Activated naive CD4-positive, alpha-beta T cell treated with anti-CD3 and anti-CD28 coated beads, Interleukin-2, amount 50 U/mL, for 24 hours (primary cell): ENCODE results near the gene PRKCZ.
A peak's percentile ranks its signal among the peaks of the same experiment; 100 is the strongest.

Source experiments
- H3K27ac Mint-ChIP-seq: one replicate; pipeline ENCODE4 v1.8.0; 2021; ENCODE audit warnings: mild to moderate bottlenecking, mixed read lengths
- H3K27me3 Mint-ChIP-seq: one replicate; pipeline ENCODE4 v1.8.0; 2021; ENCODE audit warnings: mixed read lengths
- H3K36me3 Mint-ChIP-seq: one replicate; pipeline ENCODE4 v1.8.0; 2021; ENCODE audit warnings: mixed read lengths
- H3K4me1 Mint-ChIP-seq: one replicate; pipeline ENCODE4 v1.8.0; 2021; ENCODE audit warnings: mixed read lengths
- H3K4me3 Mint-ChIP-seq: one replicate; pipeline ENCODE4 v1.8.0; 2021; ENCODE audit warnings: mild to moderate bottlenecking, mixed read lengths
- H3K9me3 Mint-ChIP-seq: one replicate; pipeline ENCODE4 v1.8.0; 2021; ENCODE audit warnings: mixed read lengths

PRKCZ gene

DNA sequence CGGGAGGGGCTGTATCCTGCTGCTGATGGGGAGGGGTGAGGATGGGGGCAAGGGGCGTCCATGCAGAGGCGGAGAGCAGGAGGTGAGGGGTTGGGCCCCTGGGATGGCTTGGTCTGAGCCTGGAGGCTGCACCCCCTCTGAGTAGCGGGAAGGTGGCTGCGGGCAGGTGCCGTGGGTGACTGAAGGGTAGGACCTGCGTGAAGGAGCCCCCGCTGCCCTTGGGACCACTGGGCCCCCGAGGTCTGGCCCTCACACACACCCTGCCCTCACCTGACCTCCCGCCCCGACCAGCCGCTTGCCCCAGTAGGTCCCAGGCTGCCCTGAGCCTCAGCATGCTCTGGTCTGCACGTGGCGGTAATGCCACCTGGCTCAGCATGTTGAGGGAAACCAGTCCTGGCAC is 165.1 kb downstream of the PRKCZ start:
- no peaks in the 10 kb centered on the region for H3K4me1 Mint-ChIP-seq
- no peak overlapping the region for H3K4me3 Mint-ChIP-seq
- H3K27me3 Mint-ChIP-seq: no peaks in the 10 kb centered on the region
- no peaks in the 10 kb centered on the region for H3K9me3 Mint-ChIP-seq
- H3K27ac Mint-ChIP-seq: no peak overlapping the region
- no peaks in the 10 kb centered on the region for H3K36me3 Mint-ChIP-seq

DNA sequence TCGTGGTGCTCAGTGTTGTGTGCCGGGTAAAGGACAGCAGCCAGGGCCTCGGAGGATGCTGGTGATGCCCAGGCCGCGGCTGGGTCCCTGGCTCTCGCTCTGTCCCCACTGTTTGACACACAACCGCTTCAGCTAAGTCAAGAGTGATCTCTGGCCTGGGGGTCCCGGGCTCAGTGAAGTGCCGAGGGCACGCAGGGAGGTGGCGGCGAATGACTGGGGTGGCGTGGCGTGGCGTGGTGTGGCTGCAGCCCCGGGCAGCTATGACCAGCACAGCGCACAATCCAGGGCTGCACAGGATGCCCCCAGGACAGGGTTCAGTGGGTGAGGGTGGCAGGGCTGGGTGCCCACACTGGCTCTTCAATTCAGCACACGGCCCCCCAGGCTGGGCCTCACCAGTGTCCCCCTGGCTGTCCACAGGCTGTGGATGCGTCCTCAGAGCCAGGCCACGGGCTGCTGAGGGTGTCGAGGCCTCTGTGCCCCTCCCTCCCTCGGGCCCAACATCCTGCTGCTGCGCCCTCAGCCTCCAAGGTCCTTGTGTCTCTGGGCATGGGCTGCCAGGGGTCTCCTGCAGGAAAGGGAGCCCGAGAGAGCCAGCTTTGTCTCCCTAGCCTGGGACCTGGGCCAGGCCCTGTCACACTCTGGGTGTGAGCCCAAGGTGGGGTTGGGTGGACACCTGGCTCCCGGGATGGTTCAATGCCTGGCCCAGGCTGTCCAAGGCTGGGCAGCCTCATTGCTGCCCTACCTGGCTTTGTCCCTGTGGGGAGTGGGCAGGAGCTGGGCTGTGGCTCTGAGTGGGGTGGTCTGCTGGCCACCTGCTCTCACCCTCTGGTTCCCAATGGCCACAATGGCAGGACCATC is 165.9 kb downstream of the PRKCZ start:
- Mint-ChIP-seq H3K36me3 (no peaks in the 10 kb centered on the region), H3K4me1 (no peaks in the 10 kb centered on the region)

DNA sequence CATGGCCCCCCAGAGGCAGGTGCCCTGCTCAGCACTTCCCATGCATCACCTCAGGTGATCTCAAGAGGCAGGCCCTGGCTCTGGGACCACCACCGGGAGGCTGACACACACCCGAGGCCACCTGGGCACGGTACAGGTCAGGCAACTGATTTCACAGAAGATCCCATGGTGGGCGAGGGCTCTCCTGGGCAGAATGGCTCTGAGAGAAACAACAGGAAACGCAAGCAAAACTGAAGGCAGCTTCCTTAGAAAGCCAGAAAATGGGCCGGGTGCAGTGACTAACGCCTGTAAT is 166.5 kb downstream of the PRKCZ start:
- no peak overlapping the region for H3K4me3 Mint-ChIP-seq
- H3K36me3 Mint-ChIP-seq: no peaks in the 10 kb centered on the region
- H3K27ac Mint-ChIP-seq: no peak overlapping the region
- H3K27me3 Mint-ChIP-seq: no peaks in the 10 kb centered on the region
- H3K4me1 Mint-ChIP-seq: no peaks in the 10 kb centered on the region
- no peaks in the 10 kb centered on the region for H3K9me3 Mint-ChIP-seq

More for the DNA sequence above, 165.9 kb downstream of the PRKCZ start:
- no peak overlapping the region for H3K4me3 Mint-ChIP-seq
- H3K27ac Mint-ChIP-seq: no peak overlapping the region
- H3K9me3 Mint-ChIP-seq: no peaks in the 10 kb centered on the region
- H3K27me3 Mint-ChIP-seq: no peaks in the 10 kb centered on the region

DNA sequence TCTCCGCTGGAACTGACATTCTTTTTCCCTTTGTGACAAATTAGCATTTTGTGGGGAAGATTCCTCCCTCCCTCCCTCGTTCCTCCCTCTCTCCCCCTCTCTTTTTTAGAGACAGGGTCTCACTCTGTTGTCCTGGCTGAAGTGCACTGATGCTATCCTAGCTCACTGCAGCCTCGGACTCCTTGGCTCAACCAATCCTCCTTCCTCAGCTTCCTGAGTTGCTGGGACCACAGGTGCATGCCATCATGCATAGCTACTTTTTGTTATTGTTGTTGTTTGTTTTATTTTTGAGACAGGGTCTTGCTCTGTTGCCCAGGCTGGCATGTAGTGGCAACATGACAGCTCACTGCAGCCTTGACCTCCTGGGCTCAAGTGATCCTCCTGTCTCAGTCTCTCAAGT is 171.1 kb downstream of the PRKCZ start:
- no peaks in the 10 kb centered on the region for H3K9me3 Mint-ChIP-seq
- no peak overlapping the region for H3K27ac Mint-ChIP-seq

DNA sequence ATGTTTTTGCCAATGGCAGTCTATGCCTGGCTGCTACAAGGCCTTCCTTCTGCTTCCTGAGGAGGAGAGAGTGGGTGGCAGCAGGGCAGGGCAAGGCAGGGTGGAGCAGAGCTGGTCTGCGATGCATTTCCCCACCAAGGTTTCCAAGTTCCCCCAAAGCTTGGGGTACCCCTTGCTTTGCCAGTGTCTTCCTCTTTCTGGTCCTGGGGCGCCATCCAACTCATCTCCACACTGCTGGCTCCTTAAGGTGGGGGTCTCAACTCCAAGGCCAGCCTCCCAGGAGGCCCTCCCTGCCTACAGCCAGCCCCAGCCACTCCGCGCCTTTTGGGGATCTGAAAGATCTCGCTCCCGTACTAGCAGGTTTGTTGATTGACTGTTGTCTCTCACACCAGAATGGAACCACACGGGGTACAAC is 174.0 kb downstream of the PRKCZ start:
- H3K36me3 Mint-ChIP-seq: no peaks in the 10 kb centered on the region

More for the DNA sequence above, 171.1 kb downstream of the PRKCZ start:
- no peaks in the 10 kb centered on the region for H3K36me3 Mint-ChIP-seq
- peaks cover 2% of the 10 kb centered on the region for H3K4me1 Mint-ChIP-seq
- H3K4me3 Mint-ChIP-seq: no peak overlapping the region
- no peaks in the 10 kb centered on the region for H3K27me3 Mint-ChIP-seq

DNA sequence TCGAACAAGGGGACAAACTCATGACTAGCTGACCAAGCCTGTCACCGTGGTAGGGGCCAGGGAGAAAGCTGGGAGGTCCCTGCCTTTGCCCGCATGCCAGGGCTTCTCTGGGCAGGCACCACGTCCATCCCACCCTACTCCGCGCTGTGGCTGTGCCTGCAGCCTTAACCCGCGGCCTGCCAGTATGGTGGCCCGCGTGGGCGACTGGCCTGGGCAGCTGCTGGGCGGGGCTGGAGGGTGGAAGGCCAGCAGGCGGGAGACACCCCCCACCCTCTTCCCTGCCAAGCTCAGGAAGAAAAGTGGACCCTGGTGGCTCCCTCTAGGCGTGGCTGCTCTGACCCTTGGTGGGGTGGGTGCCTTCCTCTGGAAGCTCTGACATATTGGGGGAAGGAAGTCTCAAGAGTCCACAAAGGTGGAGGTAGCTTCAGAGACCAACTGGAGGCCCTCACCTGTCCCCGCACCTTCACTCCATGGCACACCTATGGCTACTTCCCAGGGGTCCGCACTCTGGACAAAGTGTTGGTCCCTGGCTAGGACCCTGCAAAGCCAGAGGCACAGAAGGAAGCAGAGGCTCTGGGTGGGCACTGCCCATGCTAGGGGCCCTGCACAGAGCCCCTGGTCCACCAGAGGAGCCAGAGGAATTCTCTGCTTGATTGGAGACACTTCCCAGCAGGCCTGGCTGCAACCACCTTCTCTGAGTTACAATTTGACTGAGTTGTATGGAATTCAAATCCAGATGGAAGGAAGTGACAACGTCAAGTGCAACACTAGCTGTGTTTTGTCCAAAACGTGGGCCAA is 174.6 kb downstream of the PRKCZ start:
- Mint-ChIP-seq H3K4me1 (peaks cover 4% of the 10 kb centered on the region), H3K27me3 (no peaks in the 10 kb centered on the region), H3K4me3 (no peak overlapping the region), H3K36me3 (no peaks in the 10 kb centered on the region), H3K9me3 (no peaks in the 10 kb centered on the region), H3K27ac (peak overlapping the region; percentile 23)

More for the DNA sequence above, 174.0 kb downstream of the PRKCZ start:
- Mint-ChIP-seq H3K27ac (peak overlapping the region; percentile 23), H3K4me1 (peaks cover 4% of the 10 kb centered on the region), H3K9me3 (no peaks in the 10 kb centered on the region), H3K27me3 (no peaks in the 10 kb centered on the region), H3K4me3 (no peak overlapping the region)

DNA sequence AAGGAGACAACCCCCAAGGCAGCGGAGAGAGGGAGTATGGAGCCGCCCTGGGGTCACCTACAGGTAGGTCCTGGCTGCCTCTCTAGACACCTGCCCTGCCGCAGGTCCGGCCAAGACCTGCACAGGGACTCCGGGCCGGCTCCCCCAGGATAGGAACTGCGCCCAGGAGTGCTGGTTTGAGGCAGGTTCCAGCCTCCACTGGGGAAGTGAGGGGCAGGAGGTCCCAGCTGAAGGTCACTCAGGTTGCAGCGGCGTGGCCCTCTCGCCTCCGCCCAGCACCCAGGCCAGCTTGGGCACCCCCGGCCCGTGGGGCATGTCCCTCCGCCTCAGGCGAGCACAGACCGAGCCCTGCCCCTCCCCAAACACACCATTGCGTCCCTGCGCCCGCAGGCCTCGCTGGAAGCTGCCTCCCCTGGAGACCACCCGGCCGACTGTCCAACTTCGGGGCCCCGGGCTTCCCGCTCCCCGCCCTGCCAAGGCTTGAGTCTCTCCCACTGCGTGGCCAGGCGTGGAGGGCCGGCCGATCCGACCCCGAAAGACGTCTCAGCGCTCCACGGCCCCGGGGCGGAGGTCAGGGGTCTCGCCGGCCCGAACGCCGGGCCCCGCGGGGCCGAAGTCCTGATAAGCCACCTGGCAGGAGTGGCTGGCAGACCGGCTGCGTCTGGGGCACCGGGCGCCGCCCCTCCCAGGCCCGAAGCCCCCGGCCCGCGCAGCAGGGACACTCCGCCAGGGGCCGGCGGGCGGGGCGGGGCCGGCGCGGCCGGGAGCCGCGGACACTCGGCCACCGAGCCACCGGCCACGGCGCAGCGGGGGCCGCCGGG is 176.5 kb downstream of the PRKCZ start:
- Mint-ChIP-seq H3K4me1 (peaks cover 15% of the 10 kb centered on the region), H3K9me3 (no peaks in the 10 kb centered on the region), H3K36me3 (peaks cover 2% of the 10 kb centered on the region), H3K27ac (peak overlapping the region; percentile 98), H3K4me3 (peak overlapping the region; percentile 87), H3K27me3 (no peaks in the 10 kb centered on the region)

DNA sequence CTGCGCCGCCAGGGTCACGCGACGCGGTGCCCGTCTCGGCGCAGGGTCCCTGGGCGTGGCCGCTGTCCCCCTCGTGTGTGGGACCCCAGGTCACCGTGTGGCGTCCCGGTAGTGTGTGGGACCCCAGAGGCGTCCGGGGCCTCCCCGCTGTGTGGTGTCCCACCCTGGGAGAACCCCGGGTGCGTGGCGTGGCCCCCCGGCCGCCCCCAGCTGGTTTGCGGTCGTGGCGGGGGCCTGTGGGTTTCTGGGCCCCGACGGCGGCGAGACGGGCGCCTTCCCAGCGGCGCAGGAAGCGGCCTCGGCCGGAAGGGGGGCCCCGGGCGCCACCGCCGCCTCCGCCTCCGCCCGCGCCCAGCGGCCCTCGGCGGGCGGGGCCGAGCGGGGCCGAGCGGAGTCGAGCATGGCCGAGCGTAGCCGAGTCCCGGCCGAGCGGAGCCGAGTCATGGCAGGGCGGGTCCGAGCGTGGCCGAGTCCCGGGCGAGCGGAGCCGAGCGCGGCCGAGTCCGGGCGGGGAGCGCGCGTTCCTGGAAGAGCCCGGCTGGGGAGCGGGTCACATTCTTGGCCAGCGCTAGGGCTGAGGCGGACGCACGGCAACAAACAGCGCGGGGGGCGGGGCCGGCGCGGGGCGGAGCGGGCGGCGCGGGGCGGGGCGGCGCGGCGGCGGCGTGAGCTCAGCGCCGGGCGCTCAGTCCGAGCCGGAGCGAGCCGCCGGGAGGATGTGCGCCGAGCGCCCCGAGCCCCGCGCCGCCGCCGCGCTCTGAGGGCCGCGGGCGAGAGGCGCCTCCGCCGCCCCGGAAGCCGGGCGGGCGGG is 177.3 kb downstream of the PRKCZ start:
- H3K4me3 Mint-ChIP-seq: peak overlapping the region; percentile 64
- no peaks in the 10 kb centered on the region for H3K27me3 Mint-ChIP-seq
- peaks cover 2% of the 10 kb centered on the region for H3K36me3 Mint-ChIP-seq
- H3K27ac Mint-ChIP-seq: peak overlapping the region; percentile 27
- peaks cover 21% of the 10 kb centered on the region for H3K4me1 Mint-ChIP-seq
- no peaks in the 10 kb centered on the region for H3K9me3 Mint-ChIP-seq

DNA sequence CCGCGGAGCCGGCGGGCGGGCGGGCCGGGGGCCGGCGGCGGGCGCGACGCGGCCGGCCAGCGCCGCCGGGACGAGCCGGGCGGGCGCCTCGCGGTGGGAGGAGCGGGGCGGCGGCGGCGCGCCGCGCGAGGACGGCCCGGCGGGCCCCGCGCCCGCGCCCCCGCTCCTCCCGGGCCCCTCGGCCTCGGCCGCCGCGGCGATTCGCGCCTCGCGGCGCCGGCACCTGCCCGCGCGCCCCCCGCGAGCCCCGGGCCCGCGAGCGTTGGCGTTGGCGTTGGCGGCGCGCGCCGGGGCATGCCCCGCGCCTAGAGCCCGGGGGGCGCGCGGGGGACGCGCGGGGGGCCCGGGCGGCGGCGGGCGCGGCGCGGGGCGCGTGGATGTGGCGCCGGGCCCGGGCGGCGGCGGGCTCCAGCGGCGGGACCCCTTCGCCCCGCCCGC is 178.0 kb downstream of the PRKCZ start, which contains the start of gene SKI:
Gene SKI, plus strand, starts transcription at position 163 of the 438 bp plus-strand sequence. CDS start 448 bp downstream, outside the sequence.
- H3K27me3 Mint-ChIP-seq: no peaks in the 10 kb centered on the region
- H3K36me3 Mint-ChIP-seq: peaks cover 2% of the 10 kb centered on the region
- no peaks in the 10 kb centered on the region for H3K9me3 Mint-ChIP-seq
- H3K4me1 Mint-ChIP-seq: peaks cover 26% of the 10 kb centered on the region
- H3K27ac Mint-ChIP-seq: peak within 1 kb of the TSS; percentile 92
- H3K4me3 Mint-ChIP-seq: peak within 1 kb of the TSS; percentile 94

DNA sequence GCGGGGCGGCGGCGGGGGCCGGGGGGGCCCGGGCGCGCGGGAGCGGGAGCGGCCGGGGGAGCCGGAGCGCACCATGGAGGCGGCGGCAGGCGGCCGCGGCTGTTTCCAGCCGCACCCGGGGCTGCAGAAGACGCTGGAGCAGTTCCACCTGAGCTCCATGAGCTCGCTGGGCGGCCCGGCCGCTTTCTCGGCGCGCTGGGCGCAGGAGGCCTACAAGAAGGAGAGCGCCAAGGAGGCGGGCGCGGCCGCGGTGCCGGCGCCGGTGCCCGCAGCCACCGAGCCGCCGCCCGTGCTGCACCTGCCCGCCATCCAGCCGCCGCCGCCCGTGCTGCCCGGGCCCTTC is 178.5 kb downstream of the PRKCZ start:
- Mint-ChIP-seq H3K9me3 (no peaks in the 10 kb centered on the region), H3K4me3 (peak overlapping the region; percentile 94), H3K36me3 (peaks cover 2% of the 10 kb centered on the region), H3K27ac (peak overlapping the region; percentile 92), H3K27me3 (no peaks in the 10 kb centered on the region), H3K4me1 (peaks cover 31% of the 10 kb centered on the region)

DNA sequence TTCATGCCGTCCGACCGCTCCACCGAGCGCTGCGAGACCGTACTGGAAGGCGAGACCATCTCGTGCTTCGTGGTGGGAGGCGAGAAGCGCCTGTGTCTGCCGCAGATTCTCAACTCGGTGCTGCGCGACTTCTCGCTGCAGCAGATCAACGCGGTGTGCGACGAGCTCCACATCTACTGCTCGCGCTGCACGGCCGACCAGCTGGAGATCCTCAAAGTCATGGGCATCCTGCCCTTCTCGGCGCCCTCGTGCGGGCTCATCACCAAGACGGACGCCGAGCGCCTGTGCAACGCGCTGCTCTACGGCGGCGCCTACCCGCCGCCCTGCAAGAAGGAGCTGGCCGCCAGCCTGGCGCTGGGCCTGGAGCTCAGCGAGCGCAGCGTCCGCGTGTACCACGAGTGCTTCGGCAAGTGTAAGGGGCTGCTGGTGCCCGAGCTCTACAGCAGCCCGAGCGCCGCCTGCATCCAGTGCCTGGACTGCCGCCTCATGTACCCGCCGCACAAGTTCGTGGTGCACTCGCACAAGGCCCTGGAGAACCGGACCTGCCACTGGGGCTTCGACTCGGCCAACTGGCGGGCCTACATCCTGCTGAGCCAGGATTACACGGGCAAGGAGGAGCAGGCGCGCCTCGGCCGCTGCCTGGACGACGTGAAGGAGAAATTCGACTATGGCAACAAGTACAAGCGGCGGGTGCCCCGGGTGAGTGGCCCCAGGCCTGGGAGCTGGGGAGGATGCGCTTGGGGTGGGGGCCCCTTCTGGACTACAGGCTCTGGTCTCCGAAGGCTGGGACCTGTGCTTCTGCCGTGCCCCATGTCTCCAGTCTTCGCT is 179.0 kb downstream of the PRKCZ start:
- Mint-ChIP-seq H3K9me3 (no peaks in the 10 kb centered on the region), H3K36me3 (peaks cover 2% of the 10 kb centered on the region), H3K27me3 (no peaks in the 10 kb centered on the region), H3K4me1 (peaks cover 36% of the 10 kb centered on the region), H3K4me3 (peak overlapping the region; percentile 94), H3K27ac (peak overlapping the region; percentile 92)

DNA sequence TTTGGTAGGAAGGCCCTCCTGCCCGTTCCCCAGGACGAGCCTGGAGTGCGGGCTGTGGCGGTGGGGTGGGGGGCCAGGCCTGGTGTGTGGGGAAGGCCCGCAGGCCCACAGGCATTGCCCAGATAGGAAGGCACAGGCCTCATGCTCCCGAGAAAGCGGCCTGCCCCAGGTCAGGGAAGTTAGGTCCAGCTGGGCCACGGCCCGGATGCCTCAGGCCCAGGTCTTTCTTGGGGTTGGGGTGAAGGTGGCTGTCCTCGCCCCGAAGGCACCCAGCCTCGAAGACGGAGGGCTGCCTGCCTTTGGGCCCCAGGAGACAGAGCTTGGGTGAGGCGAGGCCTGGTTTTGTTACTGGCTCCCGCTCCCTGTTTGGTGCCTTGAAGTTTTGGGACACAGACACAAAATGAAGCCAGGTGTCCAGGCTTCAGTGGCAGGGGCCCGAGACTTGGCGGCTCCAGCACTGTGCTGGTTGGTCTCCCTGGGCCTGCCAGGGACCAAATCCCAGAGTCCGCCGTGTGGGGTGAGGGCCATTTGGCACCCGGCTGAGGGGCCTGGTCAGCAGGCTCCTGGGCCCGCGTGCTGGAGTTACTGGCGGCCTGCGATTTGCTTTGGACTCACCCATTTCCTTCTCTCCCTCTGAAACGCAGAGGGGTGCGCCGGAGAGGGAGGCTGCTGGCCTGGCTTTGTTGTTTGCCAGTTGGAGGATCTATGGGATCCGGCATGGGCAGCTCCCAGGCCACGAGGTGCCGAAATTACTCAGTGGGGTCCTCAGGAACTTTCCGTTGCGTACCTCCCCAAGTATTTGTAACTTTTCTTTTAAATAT is 179.9 kb downstream of the PRKCZ start:
- Mint-ChIP-seq H3K9me3 (no peaks in the 10 kb centered on the region), H3K4me3 (peak overlapping the region; percentile 94), H3K27ac (peak overlapping the region; percentile 98), H3K4me1 (peaks cover 41% of the 10 kb centered on the region), H3K36me3 (peaks cover 2% of the 10 kb centered on the region), H3K27me3 (no peaks in the 10 kb centered on the region)

DNA sequence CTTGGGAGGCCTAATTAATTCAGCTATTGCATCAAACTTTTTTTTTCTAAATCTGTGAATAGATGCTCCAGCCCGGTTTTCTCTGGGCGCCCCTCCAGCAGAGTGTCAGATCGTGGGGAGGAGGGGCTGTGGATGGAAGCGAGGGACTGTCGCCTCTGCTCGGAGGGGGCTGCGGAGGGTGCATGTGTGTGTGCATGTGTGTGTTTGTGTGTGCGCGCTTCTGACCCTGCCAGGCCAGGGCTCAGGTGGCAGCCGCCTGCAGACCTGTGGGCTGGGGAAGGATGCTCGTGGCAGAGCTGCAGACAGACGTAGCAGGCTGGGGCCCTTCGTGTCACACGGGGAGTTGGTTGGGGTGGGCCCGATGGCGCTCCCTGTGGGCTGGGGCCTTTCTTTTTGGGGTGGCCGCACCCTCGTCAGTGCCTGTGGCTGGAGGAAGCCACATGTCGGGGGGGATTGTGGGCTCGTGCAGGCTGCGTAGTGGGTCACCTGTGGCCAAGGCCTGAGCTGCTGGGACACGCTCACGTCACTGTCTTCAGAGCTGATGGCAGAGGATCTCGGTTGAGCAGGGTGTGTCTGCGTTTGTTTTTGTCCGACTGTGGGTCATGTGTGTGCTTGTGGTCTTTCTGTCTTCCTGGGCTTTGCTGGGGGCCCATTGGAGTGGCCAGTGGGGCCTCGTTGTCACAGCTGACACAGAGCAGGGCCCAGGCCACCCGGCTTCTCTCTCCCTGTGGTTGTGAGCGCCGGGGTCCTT is 180.7 kb downstream of the PRKCZ start:
- Mint-ChIP-seq H3K4me3 (peak overlapping the region; percentile 94), H3K27me3 (no peaks in the 10 kb centered on the region), H3K27ac (peak overlapping the region; percentile 98), H3K36me3 (peaks cover 4% of the 10 kb centered on the region), H3K9me3 (no peaks in the 10 kb centered on the region), H3K4me1 (peaks cover 50% of the 10 kb centered on the region)
